GM12878 (cell line): ENCODE data around the gene GPRC5C.

Source experiments
- FOS ChIP-seq: IDR thresholded peaks from 3 replicates; pipeline ENCODE4 v1.6.1; 2011; ENCODE audit warnings: borderline replicate concordance; ENCODE audit not compliant: insufficient read length; ENCODE audit errors: extremely low read depth
- IKZF2 ChIP-seq, 2 experiments: fragments of 450-650 bp; IDR thresholded peaks; 2 replicates each; pipeline ENCODE4 v1.6.1; 2017; ENCODE audit warnings: mild to moderate bottlenecking in 2 of 2, moderate library complexity in 2 of 2
- NFYB ChIP-seq: IDR thresholded peaks from 2 replicates; pipeline ENCODE4 v1.6.1; 2011; ENCODE audit warnings: low read depth, mild to moderate bottlenecking, low read length, improper control_type of control experiment, moderate library complexity; ENCODE audit not compliant: insufficient read depth
- POLR2A ChIP-seq: IDR thresholded peaks from 2 replicates; pipeline ENCODE4 v1.6.1; 2011; ENCODE audit warnings: low read depth, mild to moderate bottlenecking, low read length
- RELA ChIP-seq: fragments of 450-650 bp; IDR thresholded peaks from 2 replicates; pipeline ENCODE4 v1.8.0; 2014; ENCODE audit warnings: borderline replicate concordance; ENCODE audit not compliant: partially characterized antibody
- SREBF2 ChIP-seq: IDR thresholded peaks from 2 replicates; pipeline ENCODE4 v1.6.1; 2012; ENCODE audit warnings: mild to moderate bottlenecking, low read length
- SRF ChIP-seq, 2 experiments: IDR thresholded peaks; 2 replicates each; pipeline ENCODE4 v1.6.1; 2011; ENCODE audit warnings: low read depth in 2 of 2, low read length in 2 of 2, mild to moderate bottlenecking in 1 of 2, moderate library complexity in 1 of 2
- TAF1 ChIP-seq: IDR thresholded peaks from 2 replicates; pipeline ENCODE4 v1.6.1; 2011; ENCODE audit warnings: mild to moderate bottlenecking, low read depth, low read length, borderline replicate concordance
- YY1 ChIP-seq: IDR thresholded peaks from 2 replicates; pipeline ENCODE4 v1.6.1; 2011; ENCODE audit warnings: low read depth, mild to moderate bottlenecking, low read length
- TF ChIP-seq, protein P1 (sequence below): fragments of 450-650 bp; IDR thresholded peaks from 2 replicates; pipeline ENCODE4 v1.6.1; 2018; ENCODE audit warnings: mild to moderate bottlenecking, low read depth, moderate library complexity; ENCODE audit not compliant: partially characterized antibody
- TF ChIP-seq, protein P2 (sequence below), 3 experiments: IDR thresholded peaks in 2 of 3; conservative IDR thresholded peaks in 1 of 3; 2 replicates each; pipeline ENCODE4 v1.5.1; 2011; ENCODE audit warnings: low read depth in 3 of 3, low read length in 3 of 3, mild to moderate bottlenecking in 3 of 3, control low read depth in 2 of 3, moderate library complexity in 2 of 3, inconsistent platforms in 1 of 3, mixed read lengths in 1 of 3; ENCODE audit not compliant: control insufficient read depth in 2 of 3, insufficient read depth in 1 of 3; ENCODE audit errors: extremely low read depth in 1 of 3

DNA sequence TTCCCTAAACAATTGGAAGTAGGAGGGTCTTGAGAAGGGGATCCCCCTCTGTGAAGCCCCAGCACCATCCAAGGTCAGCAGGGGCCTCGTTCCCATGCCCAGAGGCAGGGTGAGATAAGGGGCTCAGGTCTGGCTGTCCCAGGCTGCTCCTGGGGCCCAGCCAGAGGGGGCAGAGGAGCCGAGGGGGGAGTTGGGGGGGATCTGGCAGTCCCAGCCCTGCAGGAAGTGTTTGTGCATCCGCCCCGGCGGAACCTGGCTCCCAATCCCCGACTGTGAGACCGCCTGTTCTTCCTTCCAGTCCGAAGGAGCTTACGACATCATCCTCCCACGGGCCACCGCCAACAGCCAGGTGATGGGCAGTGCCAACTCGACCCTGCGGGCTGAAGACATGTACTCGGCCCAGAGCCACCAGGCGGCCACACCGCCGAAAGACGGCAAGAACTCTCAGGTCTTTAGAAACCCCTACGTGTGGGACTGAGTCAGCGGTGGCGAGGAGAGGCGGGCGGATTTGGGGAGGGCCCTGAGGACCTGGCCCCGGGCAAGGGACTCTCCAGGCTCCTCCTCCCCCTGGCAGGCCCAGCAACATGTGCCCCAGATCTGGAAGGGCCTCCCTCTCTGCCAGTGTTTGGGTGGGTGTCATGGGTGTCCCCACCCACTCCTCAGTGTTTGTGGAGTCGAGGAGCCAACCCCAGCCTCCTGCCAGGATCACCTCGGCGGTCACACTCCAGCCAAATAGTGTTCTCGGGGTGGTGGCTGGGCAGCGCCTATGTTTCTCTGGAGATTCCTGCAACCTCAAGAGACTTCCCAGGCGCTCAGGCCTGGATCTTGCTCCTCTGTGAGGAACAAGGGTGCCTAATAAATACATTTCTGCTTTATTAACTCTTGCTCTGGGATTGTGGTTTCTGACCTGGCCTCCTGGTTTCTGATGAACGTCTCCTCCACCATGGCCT lies 14.9 kb downstream of the GPRC5C start:
- TF ChIP-seq TAF1, result no peak
- TF ChIP-seq IKZF2 (IDR thresholded peaks at IDR 0.05), result no peak
- TF ChIP-seq, protein P1, sequence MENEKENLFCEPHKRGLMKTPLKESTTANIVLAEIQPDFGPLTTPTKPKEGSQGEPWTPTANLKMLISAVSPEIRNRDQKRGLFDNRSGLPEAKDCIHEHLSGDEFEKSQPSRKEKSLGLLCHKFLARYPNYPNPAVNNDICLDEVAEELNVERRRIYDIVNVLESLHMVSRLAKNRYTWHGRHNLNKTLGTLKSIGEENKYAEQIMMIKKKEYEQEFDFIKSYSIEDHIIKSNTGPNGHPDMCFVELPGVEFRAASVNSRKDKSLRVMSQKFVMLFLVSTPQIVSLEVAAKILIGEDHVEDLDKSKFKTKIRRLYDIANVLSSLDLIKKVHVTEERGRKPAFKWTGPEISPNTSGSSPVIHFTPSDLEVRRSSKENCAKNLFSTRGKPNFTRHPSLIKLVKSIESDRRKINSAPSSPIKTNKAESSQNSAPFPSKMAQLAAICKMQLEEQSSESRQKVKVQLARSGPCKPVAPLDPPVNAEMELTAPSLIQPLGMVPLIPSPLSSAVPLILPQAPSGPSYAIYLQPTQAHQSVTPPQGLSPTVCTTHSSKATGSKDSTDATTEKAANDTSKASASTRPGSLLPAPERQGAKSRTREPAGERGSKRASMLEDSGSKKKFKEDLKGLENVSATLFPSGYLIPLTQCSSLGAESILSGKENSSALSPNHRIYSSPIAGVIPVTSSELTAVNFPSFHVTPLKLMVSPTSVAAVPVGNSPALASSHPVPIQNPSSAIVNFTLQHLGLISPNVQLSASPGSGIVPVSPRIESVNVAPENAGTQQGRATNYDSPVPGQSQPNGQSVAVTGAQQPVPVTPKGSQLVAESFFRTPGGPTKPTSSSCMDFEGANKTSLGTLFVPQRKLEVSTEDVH, result no peak
- TF ChIP-seq RELA, result no peak
- TF ChIP-seq NFYB, result no peak
- TF ChIP-seq POLR2A, result no peak
- no peak for TF ChIP-seq SRF (IDR thresholded peaks at IDR 0.05; ENCODE audit: low read depth in 2 of 2, low read length in 2 of 2)
- no peak for TF ChIP-seq FOS
- TF ChIP-seq YY1, result no peak
- TF ChIP-seq, protein P2, sequence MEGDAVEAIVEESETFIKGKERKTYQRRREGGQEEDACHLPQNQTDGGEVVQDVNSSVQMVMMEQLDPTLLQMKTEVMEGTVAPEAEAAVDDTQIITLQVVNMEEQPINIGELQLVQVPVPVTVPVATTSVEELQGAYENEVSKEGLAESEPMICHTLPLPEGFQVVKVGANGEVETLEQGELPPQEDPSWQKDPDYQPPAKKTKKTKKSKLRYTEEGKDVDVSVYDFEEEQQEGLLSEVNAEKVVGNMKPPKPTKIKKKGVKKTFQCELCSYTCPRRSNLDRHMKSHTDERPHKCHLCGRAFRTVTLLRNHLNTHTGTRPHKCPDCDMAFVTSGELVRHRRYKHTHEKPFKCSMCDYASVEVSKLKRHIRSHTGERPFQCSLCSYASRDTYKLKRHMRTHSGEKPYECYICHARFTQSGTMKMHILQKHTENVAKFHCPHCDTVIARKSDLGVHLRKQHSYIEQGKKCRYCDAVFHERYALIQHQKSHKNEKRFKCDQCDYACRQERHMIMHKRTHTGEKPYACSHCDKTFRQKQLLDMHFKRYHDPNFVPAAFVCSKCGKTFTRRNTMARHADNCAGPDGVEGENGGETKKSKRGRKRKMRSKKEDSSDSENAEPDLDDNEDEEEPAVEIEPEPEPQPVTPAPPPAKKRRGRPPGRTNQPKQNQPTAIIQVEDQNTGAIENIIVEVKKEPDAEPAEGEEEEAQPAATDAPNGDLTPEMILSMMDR (IDR thresholded peaks at IDR 0.05 in 2 of 3, conservative IDR thresholded peaks at IDR 0.05 in 1 of 3; ENCODE audit: control insufficient read depth in 2 of 3, extremely low read depth in 1 of 3, insufficient read depth in 1 of 3, low read depth in 3 of 3, low read length in 3 of 3), result no peak
- TF ChIP-seq SREBF2, result no peak
